Subcutaneous adipose tissue (tissue), 4 donors: ENCODE measurements around the gene CYREN. TPM values are rescaled to one million over a fixed set of nuclear protein-coding genes. Genes with fewer than 3 reads are reported as not detected.

Experiments used
- CTCF ChIP-seq: fragments of 450-650 bp; IDR thresholded peaks from one replicate; pipeline ENCODE4 v1.5.1; 2016; ENCODE audit warnings: low read depth, mild to moderate bottlenecking, control low read depth, antibody characterized with exemption, moderate library complexity
- total RNA-seq, 4 donors: library from RNA; depleted of rRNA; stranded (reverse); fragments of >200 nt; gene quantifications; one replicate each; pipeline ENCODE4 v1.1.0, GENCODE V29; 2016

The CYREN gene
- total RNA-seq, 4 donors from 2014 or later: 21.9 to 33.0 (median 29.8) TPM

DNA sequence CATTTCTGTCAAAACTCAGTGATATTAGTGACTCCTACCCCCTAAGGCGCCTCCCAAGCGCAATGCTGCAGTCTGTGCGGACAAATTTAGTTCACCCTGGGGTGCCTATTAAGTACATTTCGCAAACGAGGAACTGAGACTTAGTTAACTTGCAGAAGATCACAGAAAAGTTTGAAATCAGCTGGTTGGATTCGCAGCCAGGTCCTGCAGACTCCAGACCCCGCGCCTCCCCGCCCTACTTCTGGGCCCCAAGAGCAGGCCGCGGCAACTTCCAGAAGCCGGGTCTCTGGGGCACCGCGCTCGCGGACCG, 588 bp downstream of the CYREN start:
- TF ChIP-seq CTCF: no peak

- TF ChIP-seq CTCF: no peak
These were observed 1.2 kb downstream of the CYREN start for GRCh38 chr7:135169141-135169963.

DNA sequence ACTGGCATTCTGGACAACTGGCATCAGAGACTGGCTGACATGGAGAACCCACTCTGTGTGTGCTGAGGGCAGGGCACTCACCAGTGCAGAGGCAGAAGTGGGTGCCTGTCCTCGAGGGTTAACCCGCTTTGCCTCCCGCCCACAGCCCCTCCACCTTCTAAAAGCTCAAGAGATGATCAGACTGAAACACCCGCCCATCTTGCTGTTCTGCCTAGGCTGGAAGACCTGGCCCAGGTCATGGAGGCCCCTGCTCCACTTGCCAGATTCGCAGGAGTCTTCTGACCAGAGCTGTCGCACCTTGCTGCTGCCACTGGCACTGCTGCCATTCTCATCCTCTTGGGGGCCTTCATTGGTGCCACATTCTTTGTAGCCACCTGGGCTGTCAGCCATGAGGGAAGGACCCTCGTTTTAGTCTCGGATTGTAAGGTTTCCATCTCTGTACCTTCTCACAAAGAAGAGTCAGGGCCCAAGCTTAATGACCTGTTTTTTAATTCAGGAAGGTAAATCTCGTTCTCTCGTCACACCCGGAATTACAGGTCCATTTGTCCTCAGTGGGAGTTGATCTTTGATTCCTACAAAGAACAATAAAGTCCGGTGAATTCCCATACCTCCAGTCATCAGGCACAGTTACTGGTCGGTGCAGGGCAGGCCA, 1.9 kb downstream of the CYREN start:
- TF ChIP-seq CTCF: no peak

- no peak for TF ChIP-seq CTCF
These were observed 2.5 kb downstream of the CYREN start for GRCh38 chr7:135168001-135168400.

GRCh38 chr7:135167365-135167917, 3.1 kb downstream of the CYREN start:
- no peak for TF ChIP-seq CTCF

DNA sequence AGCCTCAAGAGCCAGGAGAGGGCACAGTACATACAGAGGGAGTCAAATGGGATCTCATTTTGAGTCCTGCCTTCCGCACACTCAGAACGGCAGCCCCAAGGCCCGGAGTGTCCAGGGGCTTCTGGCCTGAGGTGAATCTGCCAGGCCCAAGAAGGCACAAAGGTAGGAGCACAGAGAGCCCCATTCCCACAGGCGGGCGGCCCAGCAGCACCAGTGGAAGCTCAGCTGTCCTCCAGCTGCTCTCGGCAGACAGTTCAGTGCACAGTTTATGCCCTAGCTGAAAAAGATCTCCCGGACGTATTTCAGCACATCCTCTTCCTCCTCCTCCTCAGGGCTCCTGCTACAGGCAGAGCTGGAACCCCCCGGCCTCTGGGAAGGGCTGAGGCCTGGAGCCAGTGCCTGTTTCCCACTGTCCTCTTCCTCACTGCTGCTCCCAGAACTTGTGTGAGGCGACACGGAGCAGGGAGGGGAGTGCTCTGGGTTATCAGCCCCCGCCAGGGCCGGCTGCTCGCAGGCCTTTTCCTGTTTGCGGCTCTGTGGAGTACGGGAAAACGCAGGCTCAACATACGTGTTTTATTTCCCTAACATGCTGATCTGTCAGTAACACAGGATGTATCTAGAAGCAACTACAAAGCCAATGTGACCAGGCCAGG, 4.0 kb downstream of the CYREN start:
- TF ChIP-seq CTCF: no peak

DNA sequence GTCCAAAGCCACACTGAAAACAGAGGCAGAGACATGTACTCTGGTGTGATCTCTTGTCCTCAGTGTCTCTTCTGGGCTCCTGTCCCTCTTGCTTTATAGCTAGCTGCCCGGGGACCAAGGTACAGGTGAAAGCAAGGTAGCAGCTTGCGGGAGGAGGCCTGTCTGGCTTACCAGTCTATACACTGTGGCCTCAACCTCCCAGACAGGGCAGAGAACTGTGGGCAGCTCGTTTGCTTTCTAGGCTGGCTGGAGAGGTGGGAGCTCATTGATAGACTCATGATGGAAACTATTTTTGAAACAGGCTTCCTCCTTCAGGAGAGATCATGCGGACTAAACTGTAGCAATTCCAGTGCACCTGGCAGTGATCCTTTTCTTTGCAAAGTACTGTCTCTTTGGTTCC, 4.6 kb downstream of the CYREN start:
- TF ChIP-seq CTCF: no peak
